CD14-positive monocyte (primary cell): ENCODE measurements around the gene RACK1. TPM values are rescaled to one million over a fixed set of nuclear protein-coding genes. Genes with fewer than 3 reads are reported as not detected.

ENCODE experiments used
- DNase-seq, 3 donors: peaks; one replicate each; pipeline ENCODE4 v3.0.0-alpha.2; 2011 to 2022
- H2AFZ ChIP-seq: 2 replicates; pipeline ENCODE4 v1.6.0; 2012; ENCODE audit warnings: mild to moderate bottlenecking, low read depth, low read length, inconsistent platforms; ENCODE audit not compliant: insufficient read depth, poor library complexity, severe bottlenecking
- H3K27ac ChIP-seq, 2 donors: 1 replicate in 1 of 2; 2 replicates in 1 of 2; pipeline ENCODE4 v1.5.1; 2012 to 2013; ENCODE audit warnings: low read length in 2 of 2, control low read depth in 1 of 2, inconsistent platforms in 1 of 2, low read depth in 1 of 2, mild to moderate bottlenecking in 1 of 2
- H3K27me3 ChIP-seq, 2 donors: one replicate each; pipeline versions ENCODE4 v1.6.0 to v1.6.1; 2011 to 2013; ENCODE audit warnings: low read length in 2 of 2; ENCODE audit not compliant: control insufficient read depth in 2 of 2, insufficient read depth in 2 of 2
- H3K36me3 ChIP-seq, 2 donors: replicated peaks in 1 of 2; 1 replicate in 1 of 2; 2 replicates in 1 of 2; pipeline versions ENCODE4 v1.5.1 to v1.6.1; 2012 to 2013; ENCODE audit warnings: low read length in 2 of 2, control low read depth in 1 of 2, inconsistent platforms in 1 of 2, mild to moderate bottlenecking in 1 of 2; ENCODE audit not compliant: insufficient read depth in 2 of 2, control insufficient read depth in 1 of 2
- H3K4me1 ChIP-seq, 2 donors: 1 replicate in 1 of 2; 2 replicates in 1 of 2; pipeline versions ENCODE4 v1.5.1 to v1.6.1; 2012 to 2013; ENCODE audit warnings: low read length in 2 of 2, control low read depth in 1 of 2, inconsistent platforms in 1 of 2, mild to moderate bottlenecking in 1 of 2, moderate library complexity in 1 of 2; ENCODE audit not compliant: insufficient read depth in 2 of 2, control insufficient read depth in 1 of 2
- H3K4me2 ChIP-seq: replicated peaks from 2 replicates; pipeline ENCODE3; 2012; ENCODE audit warnings: low read length, moderate library complexity, mild to moderate bottlenecking; ENCODE audit not compliant: poor library complexity, severe bottlenecking; ENCODE audit errors: extremely low read depth
- H3K4me3 ChIP-seq, 3 experiments: fragments of 200-600 bp in 1 of 3; sonication (generic) in 1 of 3; replicated peaks in 1 of 3; 1 replicate in 2 of 3; 2 replicates in 1 of 3; pipeline ENCODE4 v1.5.1; 2011 to 2013; ENCODE audit warnings: low read length in 3 of 3, mild to moderate bottlenecking in 3 of 3, control low read depth in 2 of 3, low read depth in 2 of 3, inconsistent platforms in 1 of 3, moderate library complexity in 1 of 3
- H3K79me2 ChIP-seq: 2 replicates; pipeline ENCODE4 v1.6.0; 2012; ENCODE audit warnings: mild to moderate bottlenecking, control low read depth, inconsistent platforms, low read length, moderate library complexity; ENCODE audit not compliant: insufficient read depth
- H3K9ac ChIP-seq: 2 replicates; pipeline ENCODE4 v1.6.0; 2017; ENCODE audit warnings: low read length, mild to moderate bottlenecking; ENCODE audit not compliant: insufficient read depth, poor library complexity, severe bottlenecking
- H3K9me3 ChIP-seq, 2 donors: replicated peaks in 1 of 2; 1 replicate in 1 of 2; 2 replicates in 1 of 2; pipeline versions ENCODE4 v1.5.1 to v1.6.1; 2012 to 2013; ENCODE audit warnings: low read length in 2 of 2, control low read depth in 1 of 2; ENCODE audit not compliant: control insufficient read depth in 1 of 2, insufficient read depth in 1 of 2
- H4K20me1 ChIP-seq: 2 replicates; pipeline ENCODE4 v1.6.0; 2012; ENCODE audit warnings: mild to moderate bottlenecking, low read length, control low read depth, moderate library complexity; ENCODE audit not compliant: insufficient read depth
- H3K27ac Mint-ChIP-seq, 7 donors: one replicate each; pipeline ENCODE4 v1.8.0; 2020; ENCODE audit warnings: mild to moderate bottlenecking in 7 of 7, mixed read lengths in 7 of 7, moderate library complexity in 6 of 7, inconsistent platforms in 2 of 7
- H3K27me3 Mint-ChIP-seq, 3 donors: one replicate each; pipeline ENCODE4 v1.8.0; 2021 to 2022; ENCODE audit warnings: low read depth in 3 of 3, mild to moderate bottlenecking in 3 of 3, mixed read lengths in 3 of 3, moderate library complexity in 3 of 3, inconsistent platforms in 1 of 3
- H3K36me3 Mint-ChIP-seq, 2 donors: one replicate each; pipeline ENCODE4 v1.8.0; 2020; ENCODE audit warnings: mixed read lengths in 2 of 2, inconsistent platforms in 1 of 2, mild to moderate bottlenecking in 1 of 2
- H3K4me1 Mint-ChIP-seq: one replicate; pipeline ENCODE4 v1.8.0; 2020; ENCODE audit warnings: mild to moderate bottlenecking, mixed read lengths
- H3K4me3 Mint-ChIP-seq, 2 donors: one replicate each; pipeline ENCODE4 v1.8.0; 2020; ENCODE audit warnings: mild to moderate bottlenecking in 2 of 2, mixed read lengths in 2 of 2, moderate library complexity in 1 of 2
- H3K9me3 Mint-ChIP-seq, 7 donors: one replicate each; pipeline ENCODE4 v1.8.0; 2020 to 2022; ENCODE audit warnings: mixed read lengths in 7 of 7, mild to moderate bottlenecking in 6 of 7, moderate library complexity in 6 of 7, inconsistent platforms in 2 of 7
- CTCF ChIP-seq: fragments of 200-600 bp; IDR thresholded peaks from one replicate; pipeline ENCODE4 v1.8.0; 2022; ENCODE audit warnings: antibody characterized with exemption, mild to moderate bottlenecking
- WGBS: methylation state at CpG from one replicate; pipeline ENCODE4 v1.1.5; 2013; ENCODE audit warnings: missing lambda C conversion rate; ENCODE audit not compliant: insufficient coverage; 5-methylcytosine and 5-hydroxymethylcytosine counted together
- intact Hi-C, 2 donors: fragments of 100-400 bp; cut with micrococcal nuclease; formaldehyde crosslinking; loops; one replicate each; pipeline versions ENCODE4 v1.15.0 to v1.15.1; 2023
- polyA plus RNA-seq, 3 donors: library from polyadenylated mRNA; depleted of rRNA in 1 of 3; unstranded in 2 of 3; stranded (reverse) in 1 of 3; fragments of 300-500 nt in 2 of 3; fragments of >200 nt in 1 of 3; fragmentation: Illumina TruSeq in 2 of 3; gene quantifications; 1 replicate in 2 of 3; 2 replicates in 1 of 3; pipeline ENCODE4 v1.2.3, GENCODE V29; 2012 to 2021

The RACK1 gene
- polyA plus RNA-seq, 3 donors: 1,150 to 2,356 (median 1,195) TPM

GRCh38 chr5:181221792-181222629 is 21.7 kb downstream of the RACK1 start:
- 3% methylated on average over 46 of the region's 50 CpGs for whole genome bisulfite sequencing
- H3K27me3 Mint-ChIP-seq: peaks cover 18 to 24% (median 19%) of the 10 kb centered on the region in 3 donors
- intact Hi-C loops: loop anchor here (1.0 to 10.0 kb wide), 5 partner anchors 21 to 417 kb away; partner anchors contain the start of genes MGAT1 (in 2 of the 2), RACK1 (in 1 of the 2) and TRIM52 (in 1 of the 2)

More at GRCh38 chr5:181221792-181222629, 21.7 kb downstream of the RACK1 start:
- peaks cover 32% of the 10 kb centered on the region for H3K79me2 ChIP-seq
- H3K36me3 ChIP-seq: peaks cover 0 to 3% of the 10 kb centered on the region in 2 donors
- H3K4me1 ChIP-seq: peaks cover 46 to 57% of the 10 kb centered on the region in 2 donors
- no peaks in the 10 kb centered on the region for H3K9me3 ChIP-seq
- Mint-ChIP-seq H3K9me3 (peaks cover 0 to 13% (median 0%) of the 10 kb centered on the region in 7 donors), H3K4me1 (peaks cover 53% of the 10 kb centered on the region), H3K36me3 (peaks cover 2 to 5% of the 10 kb centered on the region in 2 donors), H3K4me3 (peak overlapping the region; percentile 94 to 95), H3K27ac (peak overlapping the region; percentile 95 to 99 (median 97))
- H2AFZ ChIP-seq: peak overlapping the region; percentile 65
- no peak for TF ChIP-seq CTCF
- peaks cover 5 to 23% of the 10 kb centered on the region in 2 donors for H3K27me3 ChIP-seq
- H3K9ac ChIP-seq: peak overlapping the region; percentile 92
- DNase-seq: peak; percentile 86 to 91 (median 91)
- peak overlapping the region; percentile 91 to 92 for H3K27ac ChIP-seq
- H4K20me1 ChIP-seq: no peaks in the 10 kb centered on the region
- peak overlapping the region; percentile 67 to 92 (median 89) for H3K4me3 ChIP-seq
- peak overlapping the region; percentile 97 for H3K4me2 ChIP-seq
